ENCODE results near the gene ATE1. TPM values are rescaled to one million over a fixed set of nuclear protein-coding genes. Genes with fewer than 3 reads are reported as not detected.
"Not testable (repeated sequence)": the region's sequence is repeated elsewhere in the genome, so short reads cannot be mapped to it uniquely, and the experiment has no call there.

Gene ATE1
- total and polyA plus RNA-seq, 4 experiments from 2014 or later = 24.5 to 36.6 (median 25.6) TPM

GRCh38 chr10:121700416-121700815 is 227.4 kb downstream of the ATE1 start:
- CTCF ChIA-PET (ENCODE audit: partially characterized antibody) = interaction anchor here (0.6 kb wide), 1 partner anchor 36 kb away, joined by 4 read pairs; no protein-coding TSS in a partner anchor
- H3K27ac Mint-ChIP-seq = no peak overlapping the region
- H3K4me1 Mint-ChIP-seq = no peaks in the 10 kb centered on the region
- no peak for DNase-seq
- no peak overlapping the region for H3K4me3 Mint-ChIP-seq
- H3K27me3 Mint-ChIP-seq = peaks cover 0 to 3% of the 10 kb centered on the region in 2 donors
- H3K27me3 ChIP-seq (ENCODE audit: insufficient read depth, low read length) = no peaks in the 10 kb centered on the region
- H3K4me1 ChIP-seq (ENCODE audit: insufficient read depth, low read length) = no peaks in the 10 kb centered on the region
- no peak overlapping the region for H3K27ac ChIP-seq (ENCODE audit: low read depth, low read length)
- H3K4me3 ChIP-seq (ENCODE audit: low read length in 2 of 2) = no peak overlapping the region
- no peaks in the 10 kb centered on the region for H3K9me3 ChIP-seq (ENCODE audit: control insufficient read depth in 1 of 2, low read length in 2 of 2)
- no peaks in the 10 kb centered on the region for H3K36me3 Mint-ChIP-seq
- H3K36me3 ChIP-seq (ENCODE audit: insufficient read depth, low read length) = no peaks in the 10 kb centered on the region
- intact Hi-C loops (cut with micrococcal nuclease) = no loop called here
- peaks cover 0 to 16% (median 4%) of the 10 kb centered on the region in 8 donors for H3K9me3 Mint-ChIP-seq
- POLR2A ChIA-PET (ENCODE audit: partially characterized antibody) = no interaction called here

- not testable (repeated sequence) for DNase-seq
These were observed 228.1 kb downstream of the ATE1 start for GRCh38 chr10:121699703-121700102.

GRCh38 chr10:121698902-121699301 is 228.9 kb downstream of the ATE1 start:
- no peak for DNase-seq
- H3K36me3 Mint-ChIP-seq = no peaks in the 10 kb centered on the region
- H3K27me3 ChIP-seq (ENCODE audit: insufficient read depth, low read length) = no peaks in the 10 kb centered on the region
- H3K9me3 Mint-ChIP-seq = peaks cover 0 to 16% (median 4%) of the 10 kb centered on the region in 8 donors
- H3K36me3 ChIP-seq (ENCODE audit: insufficient read depth, low read length) = no peaks in the 10 kb centered on the region
- no peaks in the 10 kb centered on the region for H3K9me3 ChIP-seq (ENCODE audit: control insufficient read depth in 1 of 2, low read length in 2 of 2)
- H3K27ac ChIP-seq (ENCODE audit: low read depth, low read length) = no peak overlapping the region
- H3K27me3 Mint-ChIP-seq = peaks cover 2 to 3% of the 10 kb centered on the region in 2 donors
- POLR2A ChIA-PET (ENCODE audit: partially characterized antibody) = no interaction called here
- H3K4me1 Mint-ChIP-seq = no peaks in the 10 kb centered on the region
- no peak overlapping the region for H3K4me3 ChIP-seq (ENCODE audit: low read length in 2 of 2)
- no peak overlapping the region for H3K4me3 Mint-ChIP-seq
- H3K27ac Mint-ChIP-seq = no peak overlapping the region
- CTCF ChIA-PET (ENCODE audit: partially characterized antibody) = no interaction called here
- intact Hi-C loops (cut with micrococcal nuclease) = no loop called here
- no peaks in the 10 kb centered on the region for H3K4me1 ChIP-seq (ENCODE audit: insufficient read depth, low read length)

More at GRCh38 chr10:121699703-121700102, 228.1 kb downstream of the ATE1 start:
- H3K4me1 Mint-ChIP-seq; H3K4me3 Mint-ChIP-seq; H3K36me3 ChIP-seq (ENCODE audit: insufficient read depth, low read length); H3K27ac Mint-ChIP-seq; H3K4me3 ChIP-seq (ENCODE audit: low read length in 2 of 2); H3K27ac ChIP-seq (ENCODE audit: low read depth, low read length); POLR2A ChIA-PET (ENCODE audit: partially characterized antibody); intact Hi-C loops (cut with micrococcal nuclease); H3K4me1 ChIP-seq (ENCODE audit: insufficient read depth, low read length); H3K27me3 Mint-ChIP-seq; CTCF ChIA-PET (ENCODE audit: partially characterized antibody); H3K36me3 Mint-ChIP-seq; H3K9me3 ChIP-seq (ENCODE audit: control insufficient read depth in 1 of 2, low read length in 2 of 2); H3K27me3 ChIP-seq (ENCODE audit: insufficient read depth, low read length): not testable (repeated sequence)
- H3K9me3 Mint-ChIP-seq = peaks cover 0 to 16% (median 4%) of the 10 kb centered on the region in 8 donors

GRCh38 chr10:121698336-121698735 is 229.5 kb downstream of the ATE1 start:
- Mint-ChIP-seq H3K9me3 (peaks cover 0 to 16% (median 4%) of the 10 kb centered on the region in 8 donors), H3K4me1 (no peaks in the 10 kb centered on the region), H3K36me3 (no peaks in the 10 kb centered on the region), H3K4me3 (no peak overlapping the region), H3K27me3 (peaks cover 0 to 3% of the 10 kb centered on the region in 2 donors), H3K27ac (no peak overlapping the region)
- Histone ChIP-seq H3K9me3 (ENCODE audit: control insufficient read depth in 1 of 2, low read length in 2 of 2) (no peaks in the 10 kb centered on the region), H3K27me3 (ENCODE audit: insufficient read depth, low read length) (no peaks in the 10 kb centered on the region), H3K4me1 (ENCODE audit: insufficient read depth, low read length) (no peaks in the 10 kb centered on the region), H3K36me3 (ENCODE audit: insufficient read depth, low read length) (no peaks in the 10 kb centered on the region), H3K27ac (ENCODE audit: low read depth, low read length) (no peak overlapping the region), H3K4me3 (ENCODE audit: low read length in 2 of 2) (no peak overlapping the region)
- ChIA-PET CTCF (ENCODE audit: partially characterized antibody) (no interaction called here), POLR2A (ENCODE audit: partially characterized antibody) (no interaction called here)
- intact Hi-C loops (cut with micrococcal nuclease) = no loop called here
- no peak for DNase-seq

- CTCF ChIA-PET (ENCODE audit: partially characterized antibody) = interaction anchor here (0.9 kb wide), 1 partner anchor 9 kb away, joined by 3 read pairs; no protein-coding TSS in a partner anchor
- H3K4me3 Mint-ChIP-seq = no peak overlapping the region
These were observed 231.0 kb downstream of the ATE1 start for GRCh38 chr10:121696854-121697253.

GRCh38 chr10:121695731-121696464 is 231.9 kb downstream of the ATE1 start:
- Histone ChIP-seq H3K27ac (ENCODE audit: low read depth, low read length) (no peak overlapping the region), H3K4me3 (ENCODE audit: low read length in 2 of 2) (no peak overlapping the region), H3K27me3 (ENCODE audit: insufficient read depth, low read length) (no peaks in the 10 kb centered on the region), H3K36me3 (ENCODE audit: insufficient read depth, low read length) (no peaks in the 10 kb centered on the region), H3K9me3 (ENCODE audit: control insufficient read depth in 1 of 2, low read length in 2 of 2) (no peaks in the 10 kb centered on the region), H3K4me1 (ENCODE audit: insufficient read depth, low read length) (no peaks in the 10 kb centered on the region)
- Mint-ChIP-seq H3K27ac (no peak overlapping the region), H3K4me3 (no peak overlapping the region), H3K36me3 (no peaks in the 10 kb centered on the region), H3K4me1 (no peaks in the 10 kb centered on the region), H3K9me3 (peaks cover 0 to 14% (median 4%) of the 10 kb centered on the region in 8 donors), H3K27me3 (peaks cover 0 to 6% of the 10 kb centered on the region in 2 donors)
- intact Hi-C loops (cut with micrococcal nuclease) = no loop called here
- DNase-seq = no peak
- CTCF ChIA-PET (ENCODE audit: partially characterized antibody) = interaction anchor here (0.9 kb wide), 1 partner anchor 8 kb away, joined by 3 read pairs; no protein-coding TSS in a partner anchor
- POLR2A ChIA-PET (ENCODE audit: partially characterized antibody) = no interaction called here

More at GRCh38 chr10:121696854-121697253, 231.0 kb downstream of the ATE1 start:
- H3K4me3 ChIP-seq (ENCODE audit: low read length in 2 of 2) = no peak overlapping the region
- DNase-seq = no peak
- no peaks in the 10 kb centered on the region for H3K4me1 ChIP-seq (ENCODE audit: insufficient read depth, low read length)
- intact Hi-C loops (cut with micrococcal nuclease) = no loop called here
- H3K27me3 ChIP-seq (ENCODE audit: insufficient read depth, low read length) = no peaks in the 10 kb centered on the region
- H3K27ac ChIP-seq (ENCODE audit: low read depth, low read length) = no peak overlapping the region
- Mint-ChIP-seq H3K27ac (no peak overlapping the region), H3K9me3 (peaks cover 0 to 14% (median 4%) of the 10 kb centered on the region in 8 donors), H3K4me1 (no peaks in the 10 kb centered on the region), H3K27me3 (peaks cover 0 to 6% of the 10 kb centered on the region in 2 donors), H3K36me3 (no peaks in the 10 kb centered on the region)
- H3K36me3 ChIP-seq (ENCODE audit: insufficient read depth, low read length) = no peaks in the 10 kb centered on the region
- POLR2A ChIA-PET (ENCODE audit: partially characterized antibody) = no interaction called here
- H3K9me3 ChIP-seq (ENCODE audit: control insufficient read depth in 1 of 2, low read length in 2 of 2) = no peaks in the 10 kb centered on the region

- Mint-ChIP-seq H3K27ac (no peak overlapping the region), H3K9me3 (peaks cover 0 to 9% (median 2%) of the 10 kb centered on the region in 8 donors), H3K4me1 (no peaks in the 10 kb centered on the region), H3K36me3 (no peaks in the 10 kb centered on the region), H3K27me3 (peaks cover 0 to 6% of the 10 kb centered on the region in 2 donors), H3K4me3 (no peak overlapping the region)
- ChIA-PET POLR2A (ENCODE audit: partially characterized antibody) (no interaction called here), CTCF (ENCODE audit: partially characterized antibody) (interaction anchor here (1.6 kb wide), 1 partner anchor 70 kb away, joined by 3 read pairs; no protein-coding TSS in a partner anchor)
- Histone ChIP-seq H3K4me1 (ENCODE audit: insufficient read depth, low read length) (no peaks in the 10 kb centered on the region), H3K4me3 (ENCODE audit: low read length in 2 of 2) (no peak overlapping the region), H3K36me3 (ENCODE audit: insufficient read depth, low read length) (no peaks in the 10 kb centered on the region), H3K27me3 (ENCODE audit: insufficient read depth, low read length) (no peaks in the 10 kb centered on the region), H3K27ac (ENCODE audit: low read depth, low read length) (no peak overlapping the region), H3K9me3 (ENCODE audit: control insufficient read depth in 1 of 2, low read length in 2 of 2) (no peaks in the 10 kb centered on the region)
- intact Hi-C loops (cut with micrococcal nuclease) = no loop called here
- no peak for DNase-seq
These were observed 232.7 kb downstream of the ATE1 start for GRCh38 chr10:121694966-121695643.

Measured in CD4-positive, alpha-beta memory T cell (primary cell).